Tibial artery (tissue), 4 donors: Measurements from ENCODE around the gene MED12L.

Experiments used
- DNase-seq, 2 donors: peaks; one replicate each; pipeline ENCODE4 v3.0.0-alpha.2; 2019
- H3K27ac ChIP-seq, 2 donors: fragments of 200-600 bp; sonication (generic) in 1 of 2; 1 replicate in 1 of 2; 2 replicates in 1 of 2; pipeline ENCODE4 v1.5.1; 2018 to 2019; ENCODE audit warnings: mild to moderate bottlenecking in 1 of 2
- H3K27me3 ChIP-seq, 2 donors: fragments of 200-600 bp; sonication (generic) in 1 of 2; one replicate each; pipeline versions ENCODE4 v1.5.1 to v1.6.0; 2016 to 2019
- H3K36me3 ChIP-seq, 3 donors: fragments of 200-600 bp; sonication (generic) in 2 of 3; one replicate each; pipeline ENCODE4 v1.5.1; 2016 to 2019; ENCODE audit warnings: mild to moderate bottlenecking in 2 of 3
- H3K4me1 ChIP-seq, 4 donors: fragments of 200-600 bp; sonication (generic) in 2 of 4; 1 replicate in 3 of 4; 2 replicates in 1 of 4; pipeline ENCODE4 v1.5.1; 2016 to 2019
- H3K4me3 ChIP-seq, 2 donors: fragments of 200-600 bp; sonication (generic) in 1 of 2; 1 replicate in 1 of 2; 2 replicates in 1 of 2; pipeline ENCODE4 v1.5.1; 2018 to 2019; ENCODE audit warnings: mild to moderate bottlenecking in 2 of 2
- H3K9me3 ChIP-seq, 3 donors: fragments of 200-600 bp; sonication (generic) in 1 of 3; one replicate each; pipeline ENCODE4 v1.5.1; 2016 to 2019
- CTCF ChIP-seq, 2 experiments: fragments of 200-600 bp in 1 of 2; fragments of 450-650 bp in 1 of 2; IDR thresholded peaks; one replicate each; pipeline ENCODE4 v1.5.1; 2017 to 2019; ENCODE audit warnings: antibody characterized with exemption in 2 of 2, mild to moderate bottlenecking in 1 of 2, moderate library complexity in 1 of 2
- intact Hi-C: fragments of 100-400 bp; cut with DNase I; formaldehyde crosslinking; loops from one replicate; pipeline ENCODE4 v1.15.0; 2023; ENCODE audit warnings: low total_unique reads

Gene MED12L

GRCh38 chr3:151119188-151119587 is 33.7 kb downstream of the MED12L start:
- H3K36me3 ChIP-seq: no peaks in the 10 kb centered on the region
- no peaks in the 10 kb centered on the region for H3K27me3 ChIP-seq
- H3K4me1 ChIP-seq: no peaks in the 10 kb centered on the region
- no peak for TF ChIP-seq CTCF (IDR thresholded peaks at IDR 0.05)
- no peak for DNase-seq
- no peak overlapping the region for H3K4me3 ChIP-seq
- no peaks in the 10 kb centered on the region for H3K9me3 ChIP-seq
- intact Hi-C loops: no loop called here
- no peak overlapping the region for H3K27ac ChIP-seq

GRCh38 chr3:151120409-151120808 is 34.9 kb downstream of the MED12L start:
- no peak overlapping the region for H3K27ac ChIP-seq
- intact Hi-C loops: no loop called here
- no peaks in the 10 kb centered on the region for H3K4me1 ChIP-seq
- H3K36me3 ChIP-seq: no peaks in the 10 kb centered on the region
- H3K27me3 ChIP-seq: no peaks in the 10 kb centered on the region
- no peak for TF ChIP-seq CTCF (IDR thresholded peaks at IDR 0.05)
- no peak overlapping the region for H3K4me3 ChIP-seq
- no peak for DNase-seq
- no peaks in the 10 kb centered on the region for H3K9me3 ChIP-seq

GRCh38 chr3:151121016-151121415 is 35.6 kb downstream of the MED12L start:
- Histone ChIP-seq H3K36me3 (no peaks in the 10 kb centered on the region), H3K27me3 (no peaks in the 10 kb centered on the region), H3K4me3 (no peak overlapping the region), H3K27ac (no peak overlapping the region), H3K4me1 (no peaks in the 10 kb centered on the region), H3K9me3 (no peaks in the 10 kb centered on the region)
- no peak for DNase-seq
- intact Hi-C loops: no loop called here
- TF ChIP-seq CTCF (IDR thresholded peaks at IDR 0.05): no peak

GRCh38 chr3:151123827-151124226 is 38.4 kb downstream of the MED12L start:
- no peaks in the 10 kb centered on the region for H3K9me3 ChIP-seq
- no peak overlapping the region for H3K4me3 ChIP-seq
- no peak overlapping the region for H3K27ac ChIP-seq
- no peak for DNase-seq
- intact Hi-C loops: no loop called here
- no peaks in the 10 kb centered on the region for H3K27me3 ChIP-seq
- TF ChIP-seq CTCF (IDR thresholded peaks at IDR 0.05): no peak
- no peaks in the 10 kb centered on the region for H3K36me3 ChIP-seq
- no peaks in the 10 kb centered on the region for H3K4me1 ChIP-seq

- Histone ChIP-seq H3K9me3 (no peaks in the 10 kb centered on the region), H3K27me3 (no peaks in the 10 kb centered on the region), H3K36me3 (no peaks in the 10 kb centered on the region), H3K4me1 (no peaks in the 10 kb centered on the region), H3K27ac (no peak overlapping the region), H3K4me3 (no peak overlapping the region)
- intact Hi-C loops: no loop called here
- no peak for TF ChIP-seq CTCF (IDR thresholded peaks at IDR 0.05)
- DNase-seq: no peak
Observed at GRCh38 chr3:151124476-151124875, 39.0 kb downstream of the MED12L start.

GRCh38 chr3:151130428-151130827 is 45.0 kb downstream of the MED12L start:
- intact Hi-C loops: no loop called here
- no peaks in the 10 kb centered on the region for H3K36me3 ChIP-seq

More at GRCh38 chr3:151130428-151130827, 45.0 kb downstream of the MED12L start:
- no peak overlapping the region for H3K27ac ChIP-seq
- no peaks in the 10 kb centered on the region for H3K27me3 ChIP-seq
- DNase-seq: no peak
- H3K4me1 ChIP-seq: peaks cover 0 to 11% (median 0%) of the 10 kb centered on the region in 4 donors
- no peak overlapping the region for H3K4me3 ChIP-seq
- TF ChIP-seq CTCF (IDR thresholded peaks at IDR 0.05): no peak
- H3K9me3 ChIP-seq: no peaks in the 10 kb centered on the region
